Measurements from ENCODE around the gene RPUSD1.

RPUSD1 gene

DNA sequence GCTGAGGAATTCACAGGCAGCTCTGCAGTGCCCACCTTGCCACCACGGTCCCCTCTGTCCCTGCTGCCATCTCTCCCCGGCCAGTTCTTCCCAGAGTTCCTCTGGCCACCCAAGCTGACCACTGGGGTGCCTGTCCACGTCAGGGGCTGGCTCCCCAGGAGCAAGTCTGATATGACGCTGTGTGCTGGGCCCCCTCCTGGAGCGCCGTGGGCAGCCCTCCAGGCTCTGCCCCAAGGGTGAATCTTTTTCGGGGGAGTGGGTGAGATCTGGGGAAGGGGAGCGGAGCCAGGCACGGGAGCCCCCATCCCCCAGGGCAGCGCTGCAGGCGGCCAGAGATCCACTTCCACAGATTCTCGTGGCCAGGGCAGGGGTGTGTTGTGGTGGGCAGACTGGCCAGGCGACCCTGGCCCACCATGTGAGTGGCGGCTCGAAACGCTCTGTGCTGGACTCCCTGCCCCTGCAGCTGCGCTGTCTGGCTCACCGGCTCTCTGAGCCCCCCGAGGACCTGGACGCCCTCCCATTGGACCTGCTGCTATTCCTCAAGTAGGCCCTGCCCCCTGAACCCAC, 23.9 kb downstream of the RPUSD1 start:
- Histone ChIP-seq H3K4me2 (ENCODE audit: low read length) (no peak overlapping the region), H3K36me3 (ENCODE audit: insufficient read depth, low read length) (no peaks in the 10 kb centered on the region), H4K20me1 (ENCODE audit: insufficient read depth, low read length) (no peaks in the 10 kb centered on the region), H3K9me2 (ENCODE audit: low read depth, low read length) (no peaks in the 10 kb centered on the region), H3K27ac (ENCODE audit: low read depth, low read length, poor library complexity, severe bottlenecking) (no peak overlapping the region), H3K4me1 (ENCODE audit: insufficient read depth, low read length, severe bottlenecking) (no peaks in the 10 kb centered on the region), H3K4me3 (ENCODE audit: low read depth, low read length, poor library complexity, severe bottlenecking) (no peak overlapping the region), H3F3A (ENCODE audit: insufficient read depth, low read length) (no peaks in the 10 kb centered on the region), H2AFZ (ENCODE audit: low read length) (no peak overlapping the region), H3K27me3 (ENCODE audit: insufficient read depth, low read length) (no peaks in the 10 kb centered on the region), H3K9ac (ENCODE audit: low read length) (no peak overlapping the region), H3K9me3 (ENCODE audit: low read length) (no peaks in the 10 kb centered on the region), H3K79me2 (ENCODE audit: insufficient read depth, low read length) (no peaks in the 10 kb centered on the region)
- no peak for TF ChIP-seq EZH2 (IDR thresholded peaks at IDR 0.05; ENCODE audit: borderline replicate concordance, low read length)
- TF ChIP-seq, protein P1, sequence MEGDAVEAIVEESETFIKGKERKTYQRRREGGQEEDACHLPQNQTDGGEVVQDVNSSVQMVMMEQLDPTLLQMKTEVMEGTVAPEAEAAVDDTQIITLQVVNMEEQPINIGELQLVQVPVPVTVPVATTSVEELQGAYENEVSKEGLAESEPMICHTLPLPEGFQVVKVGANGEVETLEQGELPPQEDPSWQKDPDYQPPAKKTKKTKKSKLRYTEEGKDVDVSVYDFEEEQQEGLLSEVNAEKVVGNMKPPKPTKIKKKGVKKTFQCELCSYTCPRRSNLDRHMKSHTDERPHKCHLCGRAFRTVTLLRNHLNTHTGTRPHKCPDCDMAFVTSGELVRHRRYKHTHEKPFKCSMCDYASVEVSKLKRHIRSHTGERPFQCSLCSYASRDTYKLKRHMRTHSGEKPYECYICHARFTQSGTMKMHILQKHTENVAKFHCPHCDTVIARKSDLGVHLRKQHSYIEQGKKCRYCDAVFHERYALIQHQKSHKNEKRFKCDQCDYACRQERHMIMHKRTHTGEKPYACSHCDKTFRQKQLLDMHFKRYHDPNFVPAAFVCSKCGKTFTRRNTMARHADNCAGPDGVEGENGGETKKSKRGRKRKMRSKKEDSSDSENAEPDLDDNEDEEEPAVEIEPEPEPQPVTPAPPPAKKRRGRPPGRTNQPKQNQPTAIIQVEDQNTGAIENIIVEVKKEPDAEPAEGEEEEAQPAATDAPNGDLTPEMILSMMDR (IDR thresholded peaks at IDR 0.05; ENCODE audit: low read length) = no peak

DNA sequence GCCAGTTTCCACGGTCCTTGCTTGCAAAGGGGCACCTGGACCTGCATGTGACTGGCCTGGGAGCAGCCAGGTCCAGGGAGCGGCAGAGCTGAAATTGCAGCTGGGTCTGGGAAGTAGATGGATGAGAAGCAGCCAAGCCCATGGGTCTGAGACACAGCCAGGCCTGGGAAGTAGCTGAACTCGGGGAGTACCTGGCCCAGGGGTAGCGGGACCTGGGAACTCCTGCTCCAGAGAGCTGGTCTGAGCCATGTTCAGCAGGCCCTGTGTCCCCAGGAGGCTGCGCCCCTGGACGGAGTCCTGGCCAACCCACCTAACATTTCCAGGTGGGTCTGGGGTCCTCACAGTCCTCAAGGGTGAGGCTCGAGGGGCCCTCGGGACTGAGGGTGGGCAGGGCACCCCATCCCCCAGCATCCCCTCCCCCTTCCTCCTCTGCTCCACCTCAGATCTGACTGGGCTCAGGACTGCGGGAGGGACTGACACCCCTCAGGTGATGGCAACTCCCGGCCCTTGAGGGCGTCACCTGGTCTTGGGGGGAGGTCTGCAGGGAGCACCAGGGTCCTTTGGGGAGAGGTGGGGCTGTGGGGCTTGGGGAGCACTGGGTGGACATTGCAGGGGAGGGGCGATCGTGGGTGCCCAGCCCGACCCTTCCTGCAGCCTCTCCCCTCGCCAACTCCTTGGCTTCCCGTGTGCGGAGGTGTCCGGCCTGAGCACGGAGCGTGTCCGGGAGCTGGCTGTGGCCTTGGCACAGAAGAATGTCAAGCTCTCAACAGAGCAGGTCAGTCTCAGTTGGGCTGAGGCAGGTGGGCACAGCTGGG, 24.6 kb downstream of the RPUSD1 start:
- H2AFZ ChIP-seq (ENCODE audit: low read length) = no peak overlapping the region
- H3K4me1 ChIP-seq (ENCODE audit: insufficient read depth, low read length, severe bottlenecking) = no peaks in the 10 kb centered on the region
- no peak overlapping the region for H3K4me2 ChIP-seq (ENCODE audit: low read length)
- H4K20me1 ChIP-seq (ENCODE audit: insufficient read depth, low read length) = no peaks in the 10 kb centered on the region
- H3K9ac ChIP-seq (ENCODE audit: low read length) = no peak overlapping the region
- H3K9me3 ChIP-seq (ENCODE audit: low read length) = no peaks in the 10 kb centered on the region
- H3K4me3 ChIP-seq (ENCODE audit: low read depth, low read length, poor library complexity, severe bottlenecking) = no peak overlapping the region
- TF ChIP-seq, protein P1 (IDR thresholded peaks at IDR 0.05; ENCODE audit: low read length) = no peak
- TF ChIP-seq EZH2 (IDR thresholded peaks at IDR 0.05; ENCODE audit: borderline replicate concordance, low read length) = no peak
- no peaks in the 10 kb centered on the region for H3K36me3 ChIP-seq (ENCODE audit: insufficient read depth, low read length)
- no peaks in the 10 kb centered on the region for H3K27me3 ChIP-seq (ENCODE audit: insufficient read depth, low read length)
- no peak overlapping the region for H3K27ac ChIP-seq (ENCODE audit: low read depth, low read length, poor library complexity, severe bottlenecking)
- H3K9me2 ChIP-seq (ENCODE audit: low read depth, low read length) = no peaks in the 10 kb centered on the region
- no peaks in the 10 kb centered on the region for H3F3A ChIP-seq (ENCODE audit: insufficient read depth, low read length)
- H3K79me2 ChIP-seq (ENCODE audit: insufficient read depth, low read length) = no peaks in the 10 kb centered on the region

DNA sequence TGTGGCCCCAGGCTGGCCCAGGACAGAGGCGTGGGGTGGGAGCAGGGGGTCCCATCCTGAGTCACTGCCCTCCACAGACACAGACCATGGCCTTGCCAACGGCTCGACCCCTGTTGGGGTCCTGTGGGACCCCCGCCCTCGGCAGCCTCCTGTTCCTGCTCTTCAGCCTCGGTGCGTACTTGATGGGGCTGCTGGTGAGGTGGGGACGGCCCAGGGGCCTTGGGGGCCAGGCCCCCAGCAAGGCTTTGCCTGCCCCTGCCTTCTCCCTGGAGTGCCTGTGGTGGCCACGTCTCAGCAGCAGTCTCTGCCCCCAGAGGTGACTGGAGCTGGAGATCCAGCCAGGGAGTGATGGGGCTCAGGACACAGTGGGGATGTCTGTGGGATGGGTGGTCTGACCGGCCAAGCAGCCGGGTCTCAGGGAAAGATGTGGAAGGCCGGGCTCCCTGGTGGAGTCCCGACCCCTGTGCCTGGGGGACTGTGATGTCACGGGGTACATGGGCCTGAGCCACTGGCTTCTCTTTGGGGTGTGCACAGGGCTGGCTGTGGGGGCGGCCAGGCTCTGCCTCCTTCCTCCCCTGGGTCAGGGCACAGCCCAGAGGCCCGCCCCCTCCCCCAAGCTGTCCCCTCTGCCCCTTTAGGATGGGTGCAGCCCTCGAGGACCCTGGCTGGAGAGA, 25.4 kb downstream of the RPUSD1 start:
- Histone ChIP-seq H3K9me3 (ENCODE audit: low read length) (no peaks in the 10 kb centered on the region), H3K4me3 (ENCODE audit: low read depth, low read length, poor library complexity, severe bottlenecking) (no peak overlapping the region), H3K4me2 (ENCODE audit: low read length) (no peak overlapping the region), H4K20me1 (ENCODE audit: insufficient read depth, low read length) (no peaks in the 10 kb centered on the region), H3K27me3 (ENCODE audit: insufficient read depth, low read length) (no peaks in the 10 kb centered on the region), H3K9ac (ENCODE audit: low read length) (no peak overlapping the region), H3K36me3 (ENCODE audit: insufficient read depth, low read length) (no peaks in the 10 kb centered on the region), H3K79me2 (ENCODE audit: insufficient read depth, low read length) (no peaks in the 10 kb centered on the region), H3K27ac (ENCODE audit: low read depth, low read length, poor library complexity, severe bottlenecking) (no peak overlapping the region), H3K9me2 (ENCODE audit: low read depth, low read length) (no peaks in the 10 kb centered on the region), H3F3A (ENCODE audit: insufficient read depth, low read length) (no peaks in the 10 kb centered on the region), H3K4me1 (ENCODE audit: insufficient read depth, low read length, severe bottlenecking) (no peaks in the 10 kb centered on the region), H2AFZ (ENCODE audit: low read length) (no peak overlapping the region)
- TF ChIP-seq, protein P1 (IDR thresholded peaks at IDR 0.05; ENCODE audit: low read length) = no peak
- no peak for TF ChIP-seq EZH2 (IDR thresholded peaks at IDR 0.05; ENCODE audit: borderline replicate concordance, low read length)

All from OCI-LY1 (cell line).